ENCODE measurements around the gene OR4N2. TPM values are rescaled to one million over a fixed set of nuclear protein-coding genes. Genes with fewer than 3 reads are reported as not detected.

The OR4N2 gene, protein sequence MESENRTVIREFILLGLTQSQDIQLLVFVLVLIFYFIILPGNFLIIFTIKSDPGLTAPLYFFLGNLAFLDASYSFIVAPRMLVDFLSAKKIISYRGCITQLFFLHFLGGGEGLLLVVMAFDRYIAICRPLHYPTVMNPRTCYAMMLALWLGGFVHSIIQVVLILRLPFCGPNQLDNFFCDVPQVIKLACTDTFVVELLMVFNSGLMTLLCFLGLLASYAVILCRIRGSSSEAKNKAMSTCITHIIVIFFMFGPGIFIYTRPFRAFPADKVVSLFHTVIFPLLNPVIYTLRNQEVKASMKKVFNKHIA
- total RNA-seq = not detected in 2 replicates

DNA sequence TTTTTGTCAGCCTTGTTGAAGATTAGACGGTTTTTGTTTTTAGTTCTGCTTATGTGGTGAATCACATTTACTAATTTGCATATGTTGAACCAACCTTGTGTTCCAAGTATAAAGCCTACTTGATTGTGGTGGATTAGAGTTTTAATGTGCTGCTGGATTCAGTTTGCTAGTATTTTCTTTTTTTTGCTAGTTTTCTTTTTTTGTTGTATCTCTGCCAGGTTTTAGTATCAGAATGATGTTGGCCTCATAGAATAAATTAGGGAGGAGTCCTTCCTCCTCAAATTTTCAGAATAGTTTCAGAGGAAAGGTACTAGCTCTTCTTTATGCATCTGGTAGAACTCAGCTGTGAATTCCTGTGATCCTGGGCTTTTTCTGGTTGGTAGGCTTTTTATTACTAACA is at the start of gene OR4N2:
TSS of gene OR4N2 (plus strand) at position 301 of the 400 bp plus-strand sequence. CDS start 23,679 bp downstream, outside the sequence.

DNA sequence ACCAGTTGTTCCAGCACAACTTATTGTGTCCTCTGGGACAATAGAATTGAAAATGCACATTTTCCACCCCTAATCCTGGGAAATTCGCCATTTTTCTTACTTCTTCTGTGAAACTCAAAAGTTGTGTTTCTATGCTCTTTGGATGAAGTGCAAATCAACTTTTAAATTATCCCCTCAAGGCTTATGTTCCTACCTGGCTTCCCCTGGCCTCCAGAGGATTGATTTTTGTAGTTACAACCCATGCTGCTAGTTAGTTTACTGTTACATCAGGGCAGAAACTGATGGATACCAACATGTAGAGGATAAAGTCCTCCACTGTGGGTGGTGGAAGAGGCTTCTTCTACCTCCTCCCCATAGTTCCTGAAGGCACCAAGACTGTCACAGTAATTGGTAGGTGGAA is 30.4 kb upstream of the OR4N2 start, which contains the start of gene OR4M1:
TSS of gene OR4M1 (plus strand) at position 301 of the 400 bp plus-strand sequence. CDS start 6,819 bp downstream, outside the sequence.

DNA sequence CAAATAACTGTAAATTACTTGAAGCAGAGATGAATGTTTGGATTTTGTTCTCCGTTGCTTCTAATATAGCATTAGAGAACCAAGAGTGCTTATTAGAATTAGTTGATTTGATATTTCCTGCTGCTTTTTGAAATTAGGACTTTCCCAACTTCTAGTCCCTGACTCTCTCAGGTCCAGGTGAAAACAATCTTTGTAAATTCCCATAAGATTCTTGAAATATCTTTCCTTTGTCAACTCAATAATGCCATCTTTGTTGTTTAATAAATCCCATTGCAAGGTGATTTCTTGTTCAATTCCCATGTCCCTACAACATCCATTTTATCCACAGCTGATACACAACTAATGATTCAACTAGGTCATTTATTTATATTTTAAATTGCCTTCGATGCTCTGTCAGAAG is 71.3 kb downstream of the OR4N2 start, which contains the start of gene OR4K2:
TSS of gene OR4K2 (plus strand) at position 301 of the 400 bp plus-strand sequence. CDS start 1,126 bp downstream, outside the sequence.

Other genes with a start within 250 kb of the OR4N2 start
- gene OR11H2, start 89.9 kb upstream of the OR4N2 start, total RNA-seq = not detected in 2 replicates
- not detected in 2 replicates for gene OR4Q3, start 60.2 kb upstream of the OR4N2 start, total RNA-seq
- not detected in 2 replicates for gene OR4M1, start 30.3 kb upstream of the OR4N2 start, total RNA-seq
- not detected in 2 replicates for gene OR4K2, start 71.4 kb downstream of the OR4N2 start, total RNA-seq
- not detected in 2 replicates for gene OR4K5, start 116.8 kb downstream of the OR4N2 start, total RNA-seq
- not detected in 2 replicates for gene OR4K1, start 127.1 kb downstream of the OR4N2 start, total RNA-seq
- gene OR4K15, start 171.8 kb downstream of the OR4N2 start, total RNA-seq = not detected in 2 replicates
- not detected in 2 replicates for gene OR4Q2, start 198.4 kb downstream of the OR4N2 start, total RNA-seq
- gene OR4K14, start 215.5 kb downstream of the OR4N2 start, total RNA-seq = not detected in 2 replicates
- gene OR4K13, start 232.3 kb downstream of the OR4N2 start, total RNA-seq = not detected in 2 replicates

Measured in cardiac atrium fibroblast (primary cell).